NCI-H524 treated with DMSO at 0.1 percent for 48 hours (cell line): ENCODE results near the gene RGS19.

Source experiments
- DNase-seq: peaks from one replicate; lab custom pipeline; 2025; lab: John Stamatoyannopoulos, UW

Gene RGS19

GRCh38 chr20:64035066-64035932, 44.0 kb downstream of the RGS19 start:
- no peak for DNase-seq

- DNase-seq: no peak
Measured at GRCh38 chr20:64033981-64034493, 45.3 kb downstream of the RGS19 start.

GRCh38 chr20:64032706-64033624, 46.4 kb downstream of the RGS19 start:
- no peak for DNase-seq

GRCh38 chr20:64031822-64032314, 47.5 kb downstream of the RGS19 start:
- DNase-seq: no peak

- DNase-seq: no peak
Measured at GRCh38 chr20:64030371-64031134, 48.8 kb downstream of the RGS19 start.

- DNase-seq: no peak
Measured at GRCh38 chr20:64029293-64030117, 49.8 kb downstream of the RGS19 start.

GRCh38 chr20:64027981-64028685, 51.2 kb downstream of the RGS19 start:
- DNase-seq: no peak

- no peak for DNase-seq
Measured at GRCh38 chr20:64025826-64026412, 53.4 kb downstream of the RGS19 start.

GRCh38 chr20:64025101-64025825, 54.1 kb downstream of the RGS19 start:
- no peak for DNase-seq

GRCh38 chr20:64024141-64024990, 55.0 kb downstream of the RGS19 start:
- DNase-seq: no peak

GRCh38 chr20:64023361-64024140, 55.8 kb downstream of the RGS19 start:
- no peak for DNase-seq
